Measurements from ENCODE around the gene KCNQ1.

Gene KCNQ1

GRCh38 chr11:2816941-2817421 is 372.2 kb downstream of the KCNQ1 start:
- no peaks in the 10 kb centered on the region for H3K36me3 ChIP-seq (ENCODE audit: low read length)
- H3K9me2 ChIP-seq (replicated peaks; ENCODE audit: insufficient read depth, low read length) = no peaks in the 10 kb centered on the region
- no peaks in the 10 kb centered on the region for H3K79me2 ChIP-seq (ENCODE audit: insufficient read depth, low read length)
- no peak overlapping the region for H3K27ac ChIP-seq (ENCODE audit: low read depth, low read length)
- H3K4me2 ChIP-seq (ENCODE audit: low read depth, low read length, poor library complexity, severe bottlenecking) = no peak overlapping the region
- H3K4me3 ChIP-seq (ENCODE audit: insufficient read depth, low read length, poor library complexity, severe bottlenecking) = no peak overlapping the region
- H4K20me1 ChIP-seq (ENCODE audit: low read depth, low read length) = no peaks in the 10 kb centered on the region
- H2AFZ ChIP-seq (ENCODE audit: low read depth, low read length, severe bottlenecking) = no peak overlapping the region
- H3F3A ChIP-seq (ENCODE audit: insufficient read depth) = no peaks in the 10 kb centered on the region
- no peak overlapping the region for H3K9ac ChIP-seq (ENCODE audit: low read length)
- no peaks in the 10 kb centered on the region for H3K27me3 ChIP-seq (ENCODE audit: low read length)
- peaks cover 7% of the 10 kb centered on the region for H3K9me3 ChIP-seq (ENCODE audit: insufficient read depth, low read length)
- no peak for TF ChIP-seq EZH2phosphoT487 (conservative IDR thresholded peaks at IDR 0.05; ENCODE audit: low read length)

- Histone ChIP-seq H3K9me3 (ENCODE audit: insufficient read depth, low read length) (peaks cover 11% of the 10 kb centered on the region), H3K27me3 (ENCODE audit: low read length) (no peaks in the 10 kb centered on the region), H3K9ac (ENCODE audit: low read length) (no peak overlapping the region), H3K9me2 (replicated peaks; ENCODE audit: insufficient read depth, low read length) (no peaks in the 10 kb centered on the region), H3K27ac (ENCODE audit: low read depth, low read length) (no peak overlapping the region), H3K4me3 (ENCODE audit: insufficient read depth, low read length, poor library complexity, severe bottlenecking) (no peak overlapping the region), H2AFZ (ENCODE audit: low read depth, low read length, severe bottlenecking) (no peak overlapping the region), H3K79me2 (ENCODE audit: insufficient read depth, low read length) (no peaks in the 10 kb centered on the region), H3K4me2 (ENCODE audit: low read depth, low read length, poor library complexity, severe bottlenecking) (no peak overlapping the region), H3F3A (ENCODE audit: insufficient read depth) (no peaks in the 10 kb centered on the region), H4K20me1 (ENCODE audit: low read depth, low read length) (no peaks in the 10 kb centered on the region), H3K36me3 (ENCODE audit: low read length) (no peaks in the 10 kb centered on the region)
- TF ChIP-seq EZH2phosphoT487 (conservative IDR thresholded peaks at IDR 0.05; ENCODE audit: low read length) = no peak
These were observed 372.6 kb downstream of the KCNQ1 start for GRCh38 chr11:2817431-2817830.

GRCh38 chr11:2818021-2818420 is 373.2 kb downstream of the KCNQ1 start:
- H2AFZ ChIP-seq (ENCODE audit: low read depth, low read length, severe bottlenecking) = no peak overlapping the region
- H3K27ac ChIP-seq (ENCODE audit: low read depth, low read length) = no peak overlapping the region
- H3F3A ChIP-seq (ENCODE audit: insufficient read depth) = no peaks in the 10 kb centered on the region
- H3K9ac ChIP-seq (ENCODE audit: low read length) = no peak overlapping the region
- no peaks in the 10 kb centered on the region for H3K79me2 ChIP-seq (ENCODE audit: insufficient read depth, low read length)
- no peak overlapping the region for H3K4me2 ChIP-seq (ENCODE audit: low read depth, low read length, poor library complexity, severe bottlenecking)
- H3K36me3 ChIP-seq (ENCODE audit: low read length) = no peaks in the 10 kb centered on the region
- TF ChIP-seq CTCF (IDR thresholded peaks at IDR 0.05; ENCODE audit: insufficient read depth, low read length, poor library complexity, severe bottlenecking) (no peak), EZH2phosphoT487 (conservative IDR thresholded peaks at IDR 0.05; ENCODE audit: low read length) (no peak)
- peaks cover 17% of the 10 kb centered on the region for H3K9me3 ChIP-seq (ENCODE audit: insufficient read depth, low read length)
- no peaks in the 10 kb centered on the region for H3K9me2 ChIP-seq (replicated peaks; ENCODE audit: insufficient read depth, low read length)
- H4K20me1 ChIP-seq (ENCODE audit: low read depth, low read length) = no peaks in the 10 kb centered on the region
- no peaks in the 10 kb centered on the region for H3K27me3 ChIP-seq (ENCODE audit: low read length)
- no peak overlapping the region for H3K4me3 ChIP-seq (ENCODE audit: insufficient read depth, low read length, poor library complexity, severe bottlenecking)

- Histone ChIP-seq H3K9me2 (replicated peaks; ENCODE audit: insufficient read depth, low read length) (no peaks in the 10 kb centered on the region), H3F3A (ENCODE audit: insufficient read depth) (no peaks in the 10 kb centered on the region), H3K27ac (ENCODE audit: low read depth, low read length) (no peak overlapping the region), H3K36me3 (ENCODE audit: low read length) (no peaks in the 10 kb centered on the region), H3K4me3 (ENCODE audit: insufficient read depth, low read length, poor library complexity, severe bottlenecking) (no peak overlapping the region), H2AFZ (ENCODE audit: low read depth, low read length, severe bottlenecking) (no peak overlapping the region), H3K9ac (ENCODE audit: low read length) (no peak overlapping the region), H3K4me2 (ENCODE audit: low read depth, low read length, poor library complexity, severe bottlenecking) (no peak overlapping the region), H3K27me3 (ENCODE audit: low read length) (no peaks in the 10 kb centered on the region), H4K20me1 (ENCODE audit: low read depth, low read length) (no peaks in the 10 kb centered on the region), H3K79me2 (ENCODE audit: insufficient read depth, low read length) (no peaks in the 10 kb centered on the region), H3K9me3 (ENCODE audit: insufficient read depth, low read length) (peaks cover 22% of the 10 kb centered on the region)
- no peak for TF ChIP-seq CTCF (IDR thresholded peaks at IDR 0.05; ENCODE audit: insufficient read depth, low read length, poor library complexity, severe bottlenecking)
- TF ChIP-seq EZH2phosphoT487 (conservative IDR thresholded peaks at IDR 0.05; ENCODE audit: low read length) = no peak
These were observed 373.7 kb downstream of the KCNQ1 start for GRCh38 chr11:2818503-2818902.
